HG02610 (cell line): Measurements from ENCODE around the gene FAM118B.

ENCODE experiments used
- ATAC-seq: cut with Tn5 transposase; IDR thresholded peaks from one replicate; pipeline ENCODE4 v1.9.1; 2021; ENCODE audit warnings: mild to moderate bottlenecking, moderate library complexity; ENCODE audit not compliant: unreplicated experiment

Gene FAM118B

GRCh38 chr11:126186025-126186698 is 25.4 kb upstream of the FAM118B start:
- no peak for ATAC-seq

- no peak for ATAC-seq
Measured at GRCh38 chr11:126186708-126187529, 24.7 kb upstream of the FAM118B start.

DNA sequence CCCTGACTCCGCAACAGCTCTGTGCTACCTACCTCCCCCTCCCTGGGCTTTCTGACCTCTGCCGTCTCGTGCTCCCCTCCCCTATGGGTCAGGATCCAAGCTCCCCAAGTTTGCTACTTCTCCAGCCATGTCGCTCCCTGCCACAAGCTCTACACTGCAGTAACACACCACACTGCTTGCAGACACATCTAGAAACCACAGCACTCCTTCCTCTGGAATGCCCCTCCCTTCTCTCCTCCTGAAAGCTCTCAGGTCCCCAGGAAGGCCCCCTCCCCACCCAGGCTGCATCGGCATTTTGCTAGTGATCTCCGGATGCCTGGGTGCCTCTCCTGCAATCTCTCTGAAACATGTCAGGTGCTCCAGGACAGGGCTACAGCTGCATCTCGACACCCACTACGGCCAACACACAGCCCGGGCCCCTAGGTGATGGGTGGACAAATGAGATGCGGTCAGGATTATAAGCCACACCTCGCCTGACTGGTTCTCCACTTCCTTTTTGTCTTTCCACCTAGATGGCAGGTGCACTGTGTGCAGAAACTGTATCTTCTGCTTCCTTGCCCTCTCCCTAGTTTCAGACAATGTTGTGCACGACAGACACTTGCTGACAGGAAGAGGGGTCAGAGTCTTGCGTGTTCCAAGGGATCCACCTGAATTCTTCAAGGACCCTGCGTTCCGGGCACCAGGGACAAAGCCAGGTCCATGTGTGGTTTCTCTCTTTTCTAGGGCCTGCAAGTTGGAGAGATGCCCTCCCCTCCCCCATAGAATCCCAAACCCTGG is 23.1 kb upstream of the FAM118B start:
- ATAC-seq: no peak

DNA sequence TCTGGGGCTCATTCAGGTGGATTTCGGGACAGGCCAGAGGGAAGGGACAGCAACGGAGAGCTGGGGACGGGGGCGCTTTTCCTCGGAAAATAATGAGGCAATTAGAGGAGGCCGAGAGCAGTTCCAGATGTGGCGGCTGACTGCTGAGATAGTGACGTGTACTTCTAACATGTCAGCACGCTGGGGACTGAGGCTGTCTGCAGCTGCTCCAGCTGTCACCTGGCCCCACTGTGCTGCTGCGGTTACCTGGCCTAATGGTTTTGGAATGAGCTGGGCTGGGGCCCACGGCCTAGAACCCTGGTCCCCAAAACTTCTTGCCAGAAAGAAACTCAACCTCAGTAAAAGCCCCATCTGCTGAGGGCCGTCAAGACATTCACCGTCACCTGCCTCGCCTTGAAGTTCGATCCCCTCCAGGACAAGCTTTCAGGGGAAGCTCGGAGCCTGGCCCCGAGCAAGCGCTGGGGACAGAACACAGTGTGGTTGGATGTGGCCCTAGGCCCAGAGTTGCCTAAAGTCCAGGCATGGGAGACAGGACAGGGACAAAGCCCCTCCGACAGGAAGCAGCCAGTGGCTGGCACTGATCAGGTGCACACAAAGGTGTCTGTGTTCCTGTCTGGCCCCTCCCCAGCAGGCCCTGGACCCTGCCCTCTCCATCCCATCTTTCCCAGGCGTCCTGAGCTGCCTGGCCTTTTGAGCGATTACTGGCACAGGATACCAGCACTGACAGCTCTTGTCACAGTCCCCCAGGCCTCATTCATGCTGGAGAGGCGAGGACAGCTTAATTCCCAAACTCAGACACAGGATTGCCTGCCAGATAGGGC is 22.3 kb upstream of the FAM118B start:
- no peak for ATAC-seq

- no peak for ATAC-seq
Measured at GRCh38 chr11:126190792-126191191, 20.8 kb upstream of the FAM118B start.

DNA sequence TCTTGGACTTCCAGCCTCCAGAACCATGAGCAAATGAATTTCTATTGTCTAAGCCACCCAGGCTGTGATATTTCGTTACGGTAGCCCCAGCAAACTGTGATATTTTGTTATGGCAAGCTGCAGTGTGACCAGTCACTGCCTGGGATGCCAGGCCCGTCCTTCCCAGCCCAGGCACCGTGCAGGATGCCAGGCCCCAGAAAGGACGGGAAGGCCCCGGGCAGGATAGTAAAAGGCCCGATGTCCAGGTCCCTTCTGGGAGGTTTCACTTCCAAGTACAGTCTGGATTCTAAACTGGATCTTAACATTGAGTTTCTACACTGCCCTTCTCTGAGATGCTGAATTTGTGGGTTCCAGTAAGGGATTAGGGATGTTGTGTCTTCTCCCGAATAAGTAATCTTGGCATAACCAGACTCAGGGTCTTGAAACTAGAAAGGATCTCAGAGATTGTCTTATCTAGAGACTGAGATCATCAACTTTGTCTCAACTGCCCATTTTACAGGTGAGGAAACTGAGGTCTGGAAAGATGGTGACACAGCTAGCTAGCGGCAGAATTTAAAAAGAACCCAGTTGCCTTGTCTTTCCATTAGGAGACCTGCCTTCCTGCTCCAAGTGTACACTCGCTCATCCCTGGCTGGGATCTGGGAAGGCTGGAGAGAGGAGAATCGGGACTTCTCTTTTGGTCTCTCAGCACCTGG is 20.1 kb upstream of the FAM118B start:
- no peak for ATAC-seq

DNA sequence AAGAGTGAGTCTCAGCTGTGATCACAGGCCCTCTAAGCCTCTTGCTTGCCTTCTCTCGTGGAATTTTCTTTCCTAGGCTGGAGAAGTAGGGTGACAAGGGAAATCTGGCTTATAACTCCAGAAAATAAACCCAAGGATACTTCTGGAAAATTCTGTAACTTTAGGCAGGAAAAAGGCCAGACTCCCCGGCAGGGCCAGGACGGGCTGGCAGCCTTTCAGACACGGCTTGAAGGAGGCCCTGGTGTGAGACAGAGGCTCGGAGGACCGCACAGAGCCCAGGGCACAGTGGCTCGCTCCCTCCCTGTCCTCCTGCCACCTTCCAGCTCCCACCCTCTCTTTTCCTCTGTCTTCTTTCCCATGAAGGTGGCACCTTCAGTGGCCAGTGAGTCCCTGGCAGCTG is 19.2 kb upstream of the FAM118B start:
- ATAC-seq: no peak

DNA sequence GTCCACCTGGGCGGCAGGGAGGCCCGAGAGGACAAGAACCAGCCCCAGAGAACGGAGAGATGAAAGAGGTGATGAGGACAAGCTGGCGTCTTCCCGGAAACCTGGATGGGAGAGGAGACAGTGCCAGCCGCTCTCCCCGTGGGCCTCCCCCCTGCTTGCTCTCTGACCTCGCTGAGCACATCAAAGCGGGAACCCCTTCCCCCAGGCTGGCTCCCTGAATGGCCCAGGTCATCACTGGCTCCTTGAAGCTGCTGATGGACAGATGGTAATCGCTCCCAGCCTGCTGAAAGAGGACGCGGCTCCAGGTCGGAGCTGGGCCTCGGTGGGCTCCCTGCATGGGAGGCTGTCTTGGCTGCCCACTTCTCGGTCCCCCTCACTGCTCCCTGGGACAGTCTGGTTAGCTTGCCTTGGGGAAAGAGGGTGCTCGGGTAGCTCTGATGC is 18.5 kb upstream of the FAM118B start:
- no peak for ATAC-seq

- ATAC-seq: no peak
Measured at GRCh38 chr11:126194121-126194543, 17.4 kb upstream of the FAM118B start.

- ATAC-seq: no peak
Measured at GRCh38 chr11:126195119-126195518, 16.5 kb upstream of the FAM118B start.

- ATAC-seq: no peak
Measured at GRCh38 chr11:126197277-126197939, 14.2 kb upstream of the FAM118B start.

- no peak for ATAC-seq
Measured at GRCh38 chr11:126198648-126199047, 12.9 kb upstream of the FAM118B start.

DNA sequence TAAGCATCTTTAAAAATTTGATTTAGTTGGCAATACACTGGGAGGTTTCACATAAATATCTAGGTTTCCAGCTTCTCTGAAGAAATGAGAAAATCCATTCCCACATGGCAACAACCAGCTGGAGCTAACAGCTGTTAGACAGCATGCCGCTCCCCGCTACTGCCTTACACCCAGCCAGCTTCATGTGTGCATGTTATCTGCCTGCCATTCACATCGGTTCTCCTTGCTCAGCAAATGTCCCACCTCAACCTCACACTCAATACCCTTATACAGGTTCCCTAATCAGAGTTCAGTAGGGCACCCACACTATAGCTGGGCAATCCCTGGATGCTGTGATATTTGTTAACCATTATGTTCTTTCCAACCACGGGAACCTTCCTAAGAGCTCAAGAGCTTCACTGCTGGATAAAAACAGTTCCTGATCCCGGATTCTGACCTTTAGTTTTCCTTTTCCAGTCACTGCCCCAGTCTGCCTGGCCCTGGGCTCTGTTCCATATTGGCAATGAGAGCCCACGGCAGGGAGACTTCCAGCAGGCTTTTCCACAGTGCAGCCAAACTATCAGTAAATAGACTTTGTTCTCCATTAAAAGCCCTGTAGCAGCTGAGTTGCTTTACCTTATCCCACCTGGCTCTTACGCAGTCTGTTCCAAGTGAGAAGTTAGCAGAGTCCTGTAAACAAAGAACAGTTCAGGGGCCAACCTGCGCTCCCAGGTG is 8.8 kb upstream of the FAM118B start:
- no peak for ATAC-seq

DNA sequence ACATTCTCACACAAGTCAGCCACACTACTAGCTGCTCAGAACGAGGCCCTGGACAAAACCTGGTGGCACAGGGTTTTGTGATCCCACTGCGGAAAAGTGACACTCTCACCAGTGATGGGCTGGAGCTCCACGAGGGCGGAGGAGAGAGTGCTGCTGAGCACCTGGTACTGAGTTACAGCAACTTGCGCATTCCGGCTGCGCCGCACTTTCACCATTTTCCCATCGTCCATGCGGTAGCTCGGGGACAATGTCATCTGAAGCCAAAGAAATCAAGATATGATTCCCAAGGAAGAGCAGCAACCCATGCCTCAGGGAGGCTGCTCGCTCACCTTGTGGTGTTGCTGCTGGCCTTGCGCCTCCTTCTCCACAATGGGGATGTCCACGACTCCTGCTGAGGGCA is 6.2 kb upstream of the FAM118B start:
- ATAC-seq: no peak

GRCh38 chr11:126207896-126208295 is 3.7 kb upstream of the FAM118B start:
- ATAC-seq: no peak

GRCh38 chr11:126210871-126211235 is 729 bp upstream of the FAM118B start:
- no peak for ATAC-seq

GRCh38 chr11:126212089-126212660 is 593 bp downstream of the FAM118B start:
- no peak for ATAC-seq

GRCh38 chr11:126214441-126214840 is 2.9 kb downstream of the FAM118B start:
- no peak for ATAC-seq

- no peak for ATAC-seq
Measured at GRCh38 chr11:126214841-126215240, 3.3 kb downstream of the FAM118B start.
